SJCRH30 (cell line): ENCODE measurements around the gene TCIRG1. TPM values are rescaled to one million over a fixed set of nuclear protein-coding genes. Genes with fewer than 3 reads are reported as not detected.

Source experiments
- DNase-seq, 2 experiments: peaks; one replicate each; pipeline ENCODE4 v3.0.0-alpha.2; 2015 to 2020
- H3K27ac ChIP-seq: fragments of 250-450 bp; sonication (Bioruptor Pico); 2 replicates; pipeline ENCODE4 v1.5.1; 2020; ENCODE audit warnings: mild to moderate bottlenecking, moderate library complexity
- H3K27me3 ChIP-seq: fragments of 250-450 bp; sonication (Bioruptor Pico); 2 replicates; pipeline ENCODE4 v1.5.1; 2020; ENCODE audit warnings: mild to moderate bottlenecking, moderate library complexity
- H3K36me3 ChIP-seq: fragments of 250-450 bp; sonication (Bioruptor Pico); 2 replicates; pipeline ENCODE4 v1.5.1; 2020; ENCODE audit warnings: mild to moderate bottlenecking, moderate library complexity
- H3K4me1 ChIP-seq: fragments of 250-450 bp; sonication (Bioruptor Pico); 2 replicates; pipeline ENCODE4 v1.5.1; 2020; ENCODE audit warnings: mild to moderate bottlenecking, moderate library complexity
- H3K4me3 ChIP-seq: fragments of 250-450 bp; sonication (Bioruptor Pico); 2 replicates; pipeline ENCODE4 v1.5.1; 2020; ENCODE audit warnings: mild to moderate bottlenecking, moderate library complexity
- H3K9me3 ChIP-seq: fragments of 250-450 bp; sonication (Bioruptor Pico); replicated peaks from 2 replicates; pipeline ENCODE4 v1.5.1; 2020; ENCODE audit warnings: mild to moderate bottlenecking, moderate library complexity
- total RNA-seq: library from RNA; depleted of rRNA; stranded (reverse); fragments of >200 nt; shearing (Covaris generic); gene quantifications from 2 replicates; pipeline ENCODE4 v1.2.3, GENCODE V29; 2014

The TCIRG1 gene
- total RNA-seq, 1 experiment from 2014 or later = 6.1 TPM

- Histone ChIP-seq H3K36me3 (peaks cover 52% of the 10 kb centered on the region), H3K4me1 (no peaks in the 10 kb centered on the region), H3K27ac (no peak overlapping the region), H3K27me3 (no peaks in the 10 kb centered on the region), H3K4me3 (no peak overlapping the region), H3K9me3 (no peaks in the 10 kb centered on the region)
- DNase-seq = no peak
Observed at GRCh38 chr11:68061508-68061907, 22.7 kb downstream of the TCIRG1 start.

DNA sequence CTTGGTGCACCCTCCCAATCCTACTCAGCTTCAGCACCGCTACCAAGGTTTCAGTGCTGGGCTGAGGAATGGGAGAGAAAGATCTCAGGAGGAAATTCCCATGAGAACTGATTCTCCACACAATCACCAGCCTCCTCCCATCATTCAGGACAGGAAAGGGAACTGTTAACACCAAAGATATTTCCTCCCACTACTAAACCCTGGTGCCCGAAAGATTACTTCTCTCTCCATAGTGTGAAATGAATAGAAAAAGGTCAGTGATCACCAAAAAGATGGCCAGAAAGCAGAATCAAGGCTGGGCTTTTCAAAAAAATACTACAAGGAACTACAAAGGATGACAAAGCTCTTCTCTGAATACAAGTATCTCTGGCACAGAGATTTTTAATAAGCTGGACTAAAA, 26.1 kb downstream of the TCIRG1 start:
- peaks cover 43% of the 10 kb centered on the region for H3K36me3 ChIP-seq
- no peak overlapping the region for H3K4me3 ChIP-seq
- H3K9me3 ChIP-seq = no peaks in the 10 kb centered on the region
- DNase-seq = no peak
- no peak overlapping the region for H3K27ac ChIP-seq
- H3K4me1 ChIP-seq = no peaks in the 10 kb centered on the region
- H3K27me3 ChIP-seq = no peaks in the 10 kb centered on the region

DNA sequence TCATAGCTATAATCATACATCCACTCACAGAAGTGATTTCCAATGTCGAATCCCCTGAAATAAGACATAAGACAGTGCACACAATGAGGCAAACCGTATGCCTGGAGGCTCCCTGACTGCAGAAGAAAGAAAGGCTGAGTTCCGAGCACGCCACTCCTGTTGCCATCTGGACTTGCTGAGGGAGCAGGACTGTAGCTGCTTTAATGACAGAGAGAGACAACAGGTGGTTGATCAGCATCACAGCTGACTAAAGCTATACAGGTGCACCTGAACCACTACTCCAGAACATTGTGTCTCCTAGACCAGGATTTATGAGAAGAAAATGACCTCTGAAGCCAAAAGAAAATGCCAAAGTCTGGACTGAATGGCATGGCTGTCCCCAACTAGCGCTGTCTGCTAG, 27.0 kb downstream of the TCIRG1 start:
- H3K36me3 ChIP-seq = peaks cover 44% of the 10 kb centered on the region
- no peak for DNase-seq
- no peaks in the 10 kb centered on the region for H3K27me3 ChIP-seq
- H3K9me3 ChIP-seq = no peaks in the 10 kb centered on the region
- no peak overlapping the region for H3K4me3 ChIP-seq
- no peak overlapping the region for H3K27ac ChIP-seq
- H3K4me1 ChIP-seq = no peaks in the 10 kb centered on the region

- no peak for DNase-seq
- H3K27ac ChIP-seq = no peak overlapping the region
- H3K4me1 ChIP-seq = no peaks in the 10 kb centered on the region
- H3K9me3 ChIP-seq = no peaks in the 10 kb centered on the region
- H3K27me3 ChIP-seq = no peaks in the 10 kb centered on the region
- no peak overlapping the region for H3K4me3 ChIP-seq
- H3K36me3 ChIP-seq = peaks cover 39% of the 10 kb centered on the region
Observed at GRCh38 chr11:68066742-68067141, 27.9 kb downstream of the TCIRG1 start.

DNA sequence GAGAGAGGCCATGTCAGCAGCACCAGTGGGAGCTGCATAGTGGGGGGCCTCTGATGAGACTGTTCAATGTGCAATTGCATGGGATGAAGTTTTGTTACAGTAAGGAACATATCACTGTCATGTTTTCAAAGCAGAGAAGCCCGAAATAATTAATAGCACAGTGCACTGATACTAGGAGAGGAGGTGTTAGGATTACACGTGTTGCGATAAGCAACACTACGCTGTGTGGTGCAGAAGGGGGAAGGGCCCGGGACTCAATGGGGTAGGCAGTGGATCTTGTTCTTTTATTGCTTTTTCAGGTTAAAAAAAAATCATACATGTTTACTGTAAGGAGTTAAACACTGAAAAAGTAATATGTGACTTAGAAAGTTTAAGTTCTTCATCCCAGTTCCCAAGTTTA, 29.2 kb downstream of the TCIRG1 start:
- Histone ChIP-seq H3K4me3 (no peak overlapping the region), H3K36me3 (peaks cover 34% of the 10 kb centered on the region), H3K27me3 (no peaks in the 10 kb centered on the region), H3K4me1 (no peaks in the 10 kb centered on the region), H3K27ac (no peak overlapping the region), H3K9me3 (no peaks in the 10 kb centered on the region)
- DNase-seq = no peak

GRCh38 chr11:68071281-68072048, 32.6 kb downstream of the TCIRG1 start:
- no peak for DNase-seq
- peaks cover 22% of the 10 kb centered on the region for H3K36me3 ChIP-seq
- no peaks in the 10 kb centered on the region for H3K9me3 ChIP-seq
- no peaks in the 10 kb centered on the region for H3K4me1 ChIP-seq
- H3K27ac ChIP-seq = no peak overlapping the region
- no peaks in the 10 kb centered on the region for H3K27me3 ChIP-seq
- H3K4me3 ChIP-seq = no peak overlapping the region

DNA sequence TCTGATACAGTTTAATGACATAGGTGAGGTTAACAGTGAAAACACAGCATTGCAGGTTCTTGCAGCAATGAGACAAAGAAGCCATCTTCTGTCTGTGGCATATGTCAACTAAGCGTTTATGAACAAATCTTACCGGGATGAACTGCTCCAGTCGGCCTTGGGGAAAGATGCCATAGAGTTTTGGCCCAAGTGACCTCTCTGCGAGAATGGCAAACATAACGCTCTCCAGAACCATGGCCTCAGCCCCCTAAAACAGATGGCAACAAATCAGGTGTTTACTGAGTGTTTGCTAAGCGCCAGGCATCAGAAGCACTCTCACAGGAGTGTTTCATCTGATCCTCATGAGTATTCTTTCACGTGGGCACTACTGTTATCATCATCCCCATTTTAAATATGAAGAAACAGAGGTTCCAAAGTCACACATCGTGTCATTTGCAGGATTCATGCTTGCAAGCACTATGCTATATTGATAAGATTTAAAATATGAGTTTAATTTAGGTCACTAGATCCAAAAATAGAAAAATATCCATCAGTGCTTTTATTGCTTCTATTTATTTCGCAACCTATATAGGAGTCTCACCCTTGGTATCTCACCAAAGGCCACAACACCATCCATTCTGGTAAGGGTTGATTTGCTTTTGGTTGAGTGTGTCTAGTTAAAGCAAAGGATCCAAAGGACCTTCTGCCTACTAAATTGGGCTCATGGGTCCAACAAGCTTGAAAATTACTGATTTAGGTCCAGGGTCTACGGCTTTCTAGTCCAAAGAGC, 35.9 kb downstream of the TCIRG1 start:
- Histone ChIP-seq H3K27ac (no peak overlapping the region), H3K27me3 (no peaks in the 10 kb centered on the region), H3K9me3 (no peaks in the 10 kb centered on the region), H3K36me3 (peaks cover 14% of the 10 kb centered on the region), H3K4me1 (no peaks in the 10 kb centered on the region), H3K4me3 (no peak overlapping the region)
- DNase-seq = no peak

DNA sequence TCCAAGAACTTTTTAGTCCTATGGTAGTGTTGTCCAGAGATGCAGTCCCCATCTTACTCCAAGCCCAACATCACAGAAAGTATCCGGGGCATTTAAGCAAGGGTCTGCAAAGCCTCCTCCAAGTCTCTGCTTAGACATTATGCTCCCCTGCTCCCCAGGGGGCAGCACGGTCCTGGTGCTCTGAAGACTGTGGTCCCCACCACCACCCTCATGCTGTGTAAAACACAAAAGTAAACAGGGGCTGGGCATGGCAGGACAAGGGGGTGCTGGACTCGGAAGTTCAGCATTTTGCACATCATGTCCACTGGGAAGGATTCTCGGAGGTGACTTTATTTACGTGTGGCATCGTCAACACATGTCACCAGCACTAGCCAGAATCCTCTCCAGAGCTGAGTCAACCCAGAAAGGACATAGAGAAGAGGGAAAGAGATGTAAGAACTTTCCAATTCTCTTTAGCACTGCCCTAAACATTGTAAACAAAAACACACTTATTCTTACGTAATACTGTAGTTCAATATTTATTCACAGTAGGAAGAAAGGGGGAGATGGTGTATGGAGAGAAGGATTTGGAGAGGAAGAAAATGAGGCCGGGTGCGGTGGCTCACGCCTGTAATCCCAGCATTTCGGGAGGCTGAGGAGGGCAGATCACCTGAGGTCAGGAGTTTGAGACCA, 37.7 kb downstream of the TCIRG1 start:
- H3K4me1 ChIP-seq = no peaks in the 10 kb centered on the region
- peaks cover 5% of the 10 kb centered on the region for H3K36me3 ChIP-seq
- H3K9me3 ChIP-seq = no peaks in the 10 kb centered on the region
- H3K4me3 ChIP-seq = no peak overlapping the region
- no peak overlapping the region for H3K27ac ChIP-seq
- H3K27me3 ChIP-seq = no peaks in the 10 kb centered on the region
- no peak for DNase-seq

- DNase-seq = no peak
- H3K36me3 ChIP-seq = peaks cover 5% of the 10 kb centered on the region
- no peak overlapping the region for H3K4me3 ChIP-seq
- no peak overlapping the region for H3K27ac ChIP-seq
- H3K27me3 ChIP-seq = no peaks in the 10 kb centered on the region
- H3K4me1 ChIP-seq = no peaks in the 10 kb centered on the region
- H3K9me3 ChIP-seq = no peaks in the 10 kb centered on the region
Observed at GRCh38 chr11:68077617-68078582, 39.1 kb downstream of the TCIRG1 start.

GRCh38 chr11:68080860-68081259, 42.0 kb downstream of the TCIRG1 start:
- H3K4me3 ChIP-seq = no peak overlapping the region
- no peaks in the 10 kb centered on the region for H3K9me3 ChIP-seq
- no peaks in the 10 kb centered on the region for H3K27me3 ChIP-seq
- no peak for DNase-seq
- H3K36me3 ChIP-seq = no peaks in the 10 kb centered on the region; the same call in none of the 2 replicates
- no peaks in the 10 kb centered on the region for H3K4me1 ChIP-seq
- no peak overlapping the region for H3K27ac ChIP-seq

DNA sequence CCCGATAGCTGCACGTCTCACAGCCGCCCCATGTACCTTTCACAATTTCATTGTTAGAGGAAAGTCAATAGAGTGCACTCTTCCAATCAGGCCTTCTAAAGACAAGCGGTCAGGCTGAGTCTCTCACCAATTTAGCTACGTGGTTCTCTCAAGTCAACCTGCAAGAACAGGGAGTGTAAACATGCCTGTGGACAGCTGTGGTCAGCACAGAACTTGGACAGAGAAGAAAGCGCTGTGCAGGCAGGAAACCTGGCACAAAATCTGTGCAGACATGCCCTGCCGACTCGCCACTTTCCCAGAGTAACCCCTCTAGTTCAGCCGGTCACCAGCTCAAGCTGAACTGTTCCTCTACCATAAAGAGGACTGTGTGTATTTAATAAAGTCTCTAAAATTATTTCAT, 42.9 kb downstream of the TCIRG1 start:
- no peaks in the 10 kb centered on the region; the same call in 1 of the 2 replicates for H3K36me3 ChIP-seq
- no peak overlapping the region for H3K27ac ChIP-seq
- no peaks in the 10 kb centered on the region for H3K4me1 ChIP-seq
- H3K9me3 ChIP-seq = no peaks in the 10 kb centered on the region
- no peak for DNase-seq
- H3K4me3 ChIP-seq = no peak overlapping the region
- H3K27me3 ChIP-seq = no peaks in the 10 kb centered on the region

- Histone ChIP-seq H3K27me3 (no peaks in the 10 kb centered on the region), H3K9me3 (no peaks in the 10 kb centered on the region), H3K27ac (no peak overlapping the region), H3K4me3 (no peak overlapping the region), H3K36me3 (no peaks in the 10 kb centered on the region; the same call in 1 of the 2 replicates), H3K4me1 (no peaks in the 10 kb centered on the region)
- DNase-seq = no peak
Observed at GRCh38 chr11:68082481-68082880, 43.7 kb downstream of the TCIRG1 start.

- Histone ChIP-seq H3K9me3 (no peaks in the 10 kb centered on the region), H3K27me3 (no peaks in the 10 kb centered on the region), H3K36me3 (no peaks in the 10 kb centered on the region; the same call in 1 of the 2 replicates), H3K27ac (no peak overlapping the region), H3K4me1 (no peaks in the 10 kb centered on the region), H3K4me3 (no peak overlapping the region)
- DNase-seq = no peak
Observed at GRCh38 chr11:68083517-68083916, 44.7 kb downstream of the TCIRG1 start.

GRCh38 chr11:68089679-68090078, 50.9 kb downstream of the TCIRG1 start:
- Histone ChIP-seq H3K4me1 (no peaks in the 10 kb centered on the region; the same call in 1 of the 2 replicates), H3K4me3 (no peak overlapping the region)

More at GRCh38 chr11:68089679-68090078, 50.9 kb downstream of the TCIRG1 start:
- H3K36me3 ChIP-seq = no peaks in the 10 kb centered on the region
- H3K27me3 ChIP-seq = no peaks in the 10 kb centered on the region
- no peak overlapping the region for H3K27ac ChIP-seq
- DNase-seq = no peak
- no peaks in the 10 kb centered on the region for H3K9me3 ChIP-seq
